SK-N-SH treated with all-trans-retinoic acid at 6 μM for 48 hours (cell line): ENCODE data around the gene ISCA2.

Experiments
- ATAC-seq: fragments of 200-7000 bp; cut with Tn5 transposase; 3 replicates; pipeline ENCODE4 v1.9.1; 2020; ENCODE audit warnings: mild to moderate bottlenecking, moderate library complexity
- ARNTL ChIP-seq: fragments of 450-650 bp; formaldehyde crosslinking; IDR thresholded peaks from 2 replicates; pipeline ENCODE4 v1.5.0; 2020; ENCODE audit warnings: low read depth, mild to moderate bottlenecking, moderate library complexity, borderline replicate concordance
- BACH2 ChIP-seq: fragments of 250-450 bp; sonication (Bioruptor Pico); IDR thresholded peaks from 2 replicates; pipeline ENCODE4 v1.9.0; 2021; ENCODE audit warnings: mild to moderate bottlenecking, borderline replicate concordance
- CSDC2 ChIP-seq: fragments of 250-450 bp; sonication (Bioruptor Pico); IDR thresholded peaks from 2 replicates; pipeline ENCODE4 v1.5.0; 2020; ENCODE audit warnings: mild to moderate bottlenecking, moderate library complexity
- ESRRG ChIP-seq: fragments of 250-450 bp; sonication (Bioruptor Pico); IDR thresholded peaks from 2 replicates; pipeline ENCODE4 v1.6.1; 2021; ENCODE audit warnings: mild to moderate bottlenecking
- GLIS3 ChIP-seq: fragments of 250-450 bp; sonication (Bioruptor Pico); IDR thresholded peaks from 2 replicates; pipeline ENCODE4 v1.5.0; 2020; ENCODE audit warnings: mild to moderate bottlenecking, moderate library complexity
- ISL1 ChIP-seq: fragments of 250-450 bp; sonication (Bioruptor Pico); IDR thresholded peaks from 2 replicates; pipeline ENCODE4 v2.1.2; 2022; ENCODE audit warnings: mild to moderate bottlenecking, moderate library complexity
- OSR1 ChIP-seq: fragments of 250-450 bp; sonication (Bioruptor Pico); IDR thresholded peaks from 2 replicates; pipeline ENCODE4 v1.8.0; 2022; ENCODE audit warnings: moderate library complexity, mild to moderate bottlenecking, inconsistent platforms
- PATZ1 ChIP-seq: fragments of 250-450 bp; sonication (Bioruptor Pico); IDR thresholded peaks from 2 replicates; pipeline ENCODE4 v1.8.0; 2020; ENCODE audit warnings: mild to moderate bottlenecking, moderate library complexity, borderline replicate concordance
- PPARA ChIP-seq: fragments of 250-450 bp; sonication (Bioruptor Pico); IDR thresholded peaks from 2 replicates; pipeline ENCODE4 v1.5.0; 2020; ENCODE audit warnings: mild to moderate bottlenecking, borderline replicate concordance
- RARB ChIP-seq: fragments of 250-450 bp; sonication (Bioruptor Pico); IDR thresholded peaks from 2 replicates; pipeline ENCODE4 v1.8.0; 2021; ENCODE audit warnings: mild to moderate bottlenecking, moderate library complexity
- SNAI2 ChIP-seq: fragments of 250-450 bp; sonication (Bioruptor Pico); IDR thresholded peaks from 2 replicates; pipeline ENCODE4 v1.5.0; 2020; ENCODE audit warnings: mild to moderate bottlenecking, moderate library complexity
- TCF4 ChIP-seq: fragments of 250-450 bp; sonication (Bioruptor Pico); IDR thresholded peaks from 2 replicates; pipeline ENCODE4 v1.8.0; 2021; ENCODE audit warnings: mild to moderate bottlenecking, moderate library complexity, borderline replicate concordance
- TOX ChIP-seq: fragments of 250-450 bp; sonication (Bioruptor Pico); IDR thresholded peaks from 2 replicates; pipeline ENCODE4 v1.8.0; 2021; ENCODE audit warnings: mild to moderate bottlenecking, moderate library complexity, borderline replicate concordance
- ZC3H10 ChIP-seq: fragments of 250-450 bp; sonication (Bioruptor Pico); IDR thresholded peaks from 2 replicates; pipeline ENCODE4 v1.5.1; 2021; ENCODE audit warnings: mild to moderate bottlenecking, moderate library complexity
- ZFP3 ChIP-seq: fragments of 250-450 bp; sonication (Bioruptor Pico); IDR thresholded peaks from 2 replicates; pipeline ENCODE4 v1.5.0; 2020; ENCODE audit warnings: mild to moderate bottlenecking, moderate library complexity
- ZFP30 ChIP-seq: fragments of 450-650 bp; formaldehyde crosslinking; IDR thresholded peaks from 2 replicates; pipeline ENCODE4 v1.5.0; 2022; ENCODE audit warnings: mild to moderate bottlenecking, moderate library complexity
- ZNF565 ChIP-seq: fragments of 450-650 bp; formaldehyde crosslinking; conservative IDR thresholded peaks from 2 replicates; pipeline ENCODE4 v1.5.0; 2020; ENCODE audit warnings: low read depth, mild to moderate bottlenecking, moderate library complexity
- ZNF8 ChIP-seq: fragments of 450-650 bp; formaldehyde crosslinking; IDR thresholded peaks from 2 replicates; pipeline ENCODE4 v1.5.0; 2020; ENCODE audit warnings: mild to moderate bottlenecking, moderate library complexity
- TF ChIP-seq, protein P1 (sequence below): fragments of 250-450 bp; sonication (Bioruptor Pico); IDR thresholded peaks from 2 replicates; pipeline ENCODE4 v1.5.0; 2020; ENCODE audit warnings: mild to moderate bottlenecking, moderate library complexity
- TF ChIP-seq, protein P2 (sequence below): fragments of 250-450 bp; sonication (Bioruptor Pico); IDR thresholded peaks from 2 replicates; pipeline ENCODE4 v1.8.0; 2021; ENCODE audit warnings: low read depth, mild to moderate bottlenecking, moderate library complexity, borderline replicate concordance
- TF ChIP-seq, protein P3 (sequence below): fragments of 250-450 bp; sonication (Bioruptor Pico); IDR thresholded peaks from 2 replicates; pipeline ENCODE4 v1.5.1; 2021; ENCODE audit warnings: mild to moderate bottlenecking, moderate library complexity
- TF ChIP-seq, protein P4 (sequence below): fragments of 250-450 bp; sonication (Bioruptor Pico); IDR thresholded peaks from 2 replicates; pipeline ENCODE4 v1.5.1; 2020; ENCODE audit warnings: low read depth, mild to moderate bottlenecking, moderate library complexity

ISCA2 gene

GRCh38 chr14:74468513-74468912 lies 25.1 kb upstream of the ISCA2 start:
- no peak for ATAC-seq
- no peak for TF ChIP-seq PATZ1 (CRISPR knock-in tag)
- no peak for TF ChIP-seq TOX (CRISPR knock-in tag)
- no peak for TF ChIP-seq CSDC2
- no peak for TF ChIP-seq ZC3H10 (CRISPR knock-in tag)
- TF ChIP-seq ARNTL (CRISPR knock-in tag): no peak
- no peak for TF ChIP-seq TCF4 (CRISPR knock-in tag)
- TF ChIP-seq ZNF8 (CRISPR knock-in tag): no peak
- TF ChIP-seq, protein P1, sequence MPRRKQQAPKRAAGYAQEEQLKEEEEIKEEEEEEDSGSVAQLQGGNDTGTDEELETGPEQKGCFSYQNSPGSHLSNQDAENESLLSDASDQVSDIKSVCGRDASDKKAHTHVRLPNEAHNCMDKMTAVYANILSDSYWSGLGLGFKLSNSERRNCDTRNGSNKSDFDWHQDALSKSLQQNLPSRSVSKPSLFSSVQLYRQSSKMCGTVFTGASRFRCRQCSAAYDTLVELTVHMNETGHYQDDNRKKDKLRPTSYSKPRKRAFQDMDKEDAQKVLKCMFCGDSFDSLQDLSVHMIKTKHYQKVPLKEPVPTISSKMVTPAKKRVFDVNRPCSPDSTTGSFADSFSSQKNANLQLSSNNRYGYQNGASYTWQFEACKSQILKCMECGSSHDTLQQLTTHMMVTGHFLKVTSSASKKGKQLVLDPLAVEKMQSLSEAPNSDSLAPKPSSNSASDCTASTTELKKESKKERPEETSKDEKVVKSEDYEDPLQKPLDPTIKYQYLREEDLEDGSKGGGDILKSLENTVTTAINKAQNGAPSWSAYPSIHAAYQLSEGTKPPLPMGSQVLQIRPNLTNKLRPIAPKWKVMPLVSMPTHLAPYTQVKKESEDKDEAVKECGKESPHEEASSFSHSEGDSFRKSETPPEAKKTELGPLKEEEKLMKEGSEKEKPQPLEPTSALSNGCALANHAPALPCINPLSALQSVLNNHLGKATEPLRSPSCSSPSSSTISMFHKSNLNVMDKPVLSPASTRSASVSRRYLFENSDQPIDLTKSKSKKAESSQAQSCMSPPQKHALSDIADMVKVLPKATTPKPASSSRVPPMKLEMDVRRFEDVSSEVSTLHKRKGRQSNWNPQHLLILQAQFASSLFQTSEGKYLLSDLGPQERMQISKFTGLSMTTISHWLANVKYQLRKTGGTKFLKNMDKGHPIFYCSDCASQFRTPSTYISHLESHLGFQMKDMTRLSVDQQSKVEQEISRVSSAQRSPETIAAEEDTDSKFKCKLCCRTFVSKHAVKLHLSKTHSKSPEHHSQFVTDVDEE (CRISPR knock-in tag): no peak
- TF ChIP-seq, protein P2, sequence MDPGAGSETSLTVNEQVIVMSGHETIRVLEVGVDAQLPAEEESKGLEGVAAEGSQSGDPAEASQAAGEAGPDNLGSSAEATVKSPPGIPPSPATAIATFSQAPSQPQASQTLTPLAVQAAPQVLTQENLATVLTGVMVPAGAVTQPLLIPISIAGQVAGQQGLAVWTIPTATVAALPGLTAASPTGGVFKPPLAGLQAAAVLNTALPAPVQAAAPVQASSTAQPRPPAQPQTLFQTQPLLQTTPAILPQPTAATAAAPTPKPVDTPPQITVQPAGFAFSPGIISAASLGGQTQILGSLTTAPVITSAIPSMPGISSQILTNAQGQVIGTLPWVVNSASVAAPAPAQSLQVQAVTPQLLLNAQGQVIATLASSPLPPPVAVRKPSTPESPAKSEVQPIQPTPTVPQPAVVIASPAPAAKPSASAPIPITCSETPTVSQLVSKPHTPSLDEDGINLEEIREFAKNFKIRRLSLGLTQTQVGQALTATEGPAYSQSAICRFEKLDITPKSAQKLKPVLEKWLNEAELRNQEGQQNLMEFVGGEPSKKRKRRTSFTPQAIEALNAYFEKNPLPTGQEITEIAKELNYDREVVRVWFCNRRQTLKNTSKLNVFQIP: no peak
- TF ChIP-seq, protein P3, sequence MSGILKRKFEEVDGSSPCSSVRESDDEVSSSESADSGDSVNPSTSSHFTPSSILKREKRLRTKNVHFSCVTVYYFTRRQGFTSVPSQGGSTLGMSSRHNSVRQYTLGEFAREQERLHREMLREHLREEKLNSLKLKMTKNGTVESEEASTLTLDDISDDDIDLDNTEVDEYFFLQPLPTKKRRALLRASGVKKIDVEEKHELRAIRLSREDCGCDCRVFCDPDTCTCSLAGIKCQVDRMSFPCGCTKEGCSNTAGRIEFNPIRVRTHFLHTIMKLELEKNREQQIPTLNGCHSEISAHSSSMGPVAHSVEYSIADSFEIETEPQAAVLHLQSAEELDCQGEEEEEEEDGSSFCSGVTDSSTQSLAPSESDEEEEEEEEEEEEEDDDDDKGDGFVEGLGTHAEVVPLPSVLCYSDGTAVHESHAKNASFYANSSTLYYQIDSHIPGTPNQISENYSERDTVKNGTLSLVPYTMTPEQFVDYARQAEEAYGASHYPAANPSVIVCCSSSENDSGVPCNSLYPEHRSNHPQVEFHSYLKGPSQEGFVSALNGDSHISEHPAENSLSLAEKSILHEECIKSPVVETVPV (CRISPR knock-in tag): no peak
- TF ChIP-seq ZFP3 (CRISPR knock-in tag): no peak
- TF ChIP-seq, all 23 proteins: peak for 0

GRCh38 chr14:74469548-74470518 lies 23.7 kb upstream of the ISCA2 start:
- no peak for TF ChIP-seq OSR1 (CRISPR knock-in tag)
- TF ChIP-seq SNAI2 (CRISPR knock-in tag): no peak
- no peak for TF ChIP-seq ZNF565 (CRISPR knock-in tag)
- TF ChIP-seq, all 23 proteins: peak for 0
- ATAC-seq: no peak

- no peak for TF ChIP-seq ZNF565 (CRISPR knock-in tag)
- no peak for TF ChIP-seq ZNF8 (CRISPR knock-in tag)
- no peak for TF ChIP-seq ZC3H10 (CRISPR knock-in tag)
- TF ChIP-seq ISL1: no peak
- TF ChIP-seq BACH2 (CRISPR knock-in tag): no peak
- TF ChIP-seq TOX (CRISPR knock-in tag): no peak
- no peak for TF ChIP-seq ESRRG (CRISPR knock-in tag)
- no peak for TF ChIP-seq GLIS3 (CRISPR knock-in tag)
- TF ChIP-seq SNAI2 (CRISPR knock-in tag): no peak
- no peak for TF ChIP-seq PPARA (CRISPR knock-in tag)
- TF ChIP-seq, protein P4, sequence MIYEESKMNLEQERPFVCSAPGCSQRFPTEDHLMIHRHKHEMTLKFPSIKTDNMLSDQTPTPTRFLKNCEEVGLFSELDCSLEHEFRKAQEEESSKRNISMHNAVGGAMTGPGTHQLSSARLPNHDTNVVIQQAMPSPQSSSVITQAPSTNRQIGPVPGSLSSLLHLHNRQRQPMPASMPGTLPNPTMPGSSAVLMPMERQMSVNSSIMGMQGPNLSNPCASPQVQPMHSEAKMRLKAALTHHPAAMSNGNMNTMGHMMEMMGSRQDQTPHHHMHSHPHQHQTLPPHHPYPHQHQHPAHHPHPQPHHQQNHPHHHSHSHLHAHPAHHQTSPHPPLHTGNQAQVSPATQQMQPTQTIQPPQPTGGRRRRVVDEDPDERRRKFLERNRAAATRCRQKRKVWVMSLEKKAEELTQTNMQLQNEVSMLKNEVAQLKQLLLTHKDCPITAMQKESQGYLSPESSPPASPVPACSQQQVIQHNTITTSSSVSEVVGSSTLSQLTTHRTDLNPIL (CRISPR knock-in tag): no peak
- no peak for TF ChIP-seq ARNTL (CRISPR knock-in tag)
- TF ChIP-seq RARB (CRISPR knock-in tag): no peak
- no peak for TF ChIP-seq OSR1 (CRISPR knock-in tag)
- no peak for TF ChIP-seq ZFP30 (CRISPR knock-in tag)
- TF ChIP-seq, protein P3 (CRISPR knock-in tag): no peak
- TF ChIP-seq ZFP3 (CRISPR knock-in tag): no peak
- no peak for TF ChIP-seq PATZ1 (CRISPR knock-in tag)
- ATAC-seq: no peak
Observed at GRCh38 chr14:74472601-74473000, 21.0 kb upstream of the ISCA2 start.
